ENCODE results near the gene TMEM135.

DNA sequence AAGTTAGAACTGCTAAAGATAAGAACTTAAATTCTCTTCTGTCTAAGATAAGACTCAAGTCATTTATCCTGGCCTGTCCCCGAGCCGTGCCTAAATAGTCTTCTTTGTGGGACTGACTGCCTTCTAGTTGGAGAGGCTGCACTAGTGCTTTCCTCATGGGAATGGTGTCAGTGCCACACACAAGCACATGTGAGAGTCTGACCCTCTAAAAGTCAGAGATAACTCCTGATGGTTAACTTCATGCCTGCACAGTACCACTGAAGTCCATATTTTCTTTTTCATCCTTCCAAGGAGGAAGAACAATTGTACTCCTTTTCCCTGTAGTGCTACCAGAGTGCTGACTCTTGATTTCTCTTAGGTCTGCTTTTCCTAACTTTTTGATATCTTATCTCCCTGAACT, 309.7 kb downstream of the TMEM135 start:
- no peak for TF ChIP-seq POLR2A (IDR thresholded peaks at IDR 0.05)
- TF ChIP-seq, protein P1, sequence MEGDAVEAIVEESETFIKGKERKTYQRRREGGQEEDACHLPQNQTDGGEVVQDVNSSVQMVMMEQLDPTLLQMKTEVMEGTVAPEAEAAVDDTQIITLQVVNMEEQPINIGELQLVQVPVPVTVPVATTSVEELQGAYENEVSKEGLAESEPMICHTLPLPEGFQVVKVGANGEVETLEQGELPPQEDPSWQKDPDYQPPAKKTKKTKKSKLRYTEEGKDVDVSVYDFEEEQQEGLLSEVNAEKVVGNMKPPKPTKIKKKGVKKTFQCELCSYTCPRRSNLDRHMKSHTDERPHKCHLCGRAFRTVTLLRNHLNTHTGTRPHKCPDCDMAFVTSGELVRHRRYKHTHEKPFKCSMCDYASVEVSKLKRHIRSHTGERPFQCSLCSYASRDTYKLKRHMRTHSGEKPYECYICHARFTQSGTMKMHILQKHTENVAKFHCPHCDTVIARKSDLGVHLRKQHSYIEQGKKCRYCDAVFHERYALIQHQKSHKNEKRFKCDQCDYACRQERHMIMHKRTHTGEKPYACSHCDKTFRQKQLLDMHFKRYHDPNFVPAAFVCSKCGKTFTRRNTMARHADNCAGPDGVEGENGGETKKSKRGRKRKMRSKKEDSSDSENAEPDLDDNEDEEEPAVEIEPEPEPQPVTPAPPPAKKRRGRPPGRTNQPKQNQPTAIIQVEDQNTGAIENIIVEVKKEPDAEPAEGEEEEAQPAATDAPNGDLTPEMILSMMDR (IDR thresholded peaks at IDR 0.05): no peak
